ENCODE results near the gene AKAP5. TPM values are rescaled to one million over a fixed set of nuclear protein-coding genes. Genes with fewer than 3 reads are reported as not detected.
"Not testable (repeated sequence)": the region's sequence is repeated elsewhere in the genome, so short reads cannot be mapped to it uniquely, and the experiment has no call there.

The AKAP5 gene
- total and polyA plus RNA-seq, 2 experiments from 2014 or later: 1.0 to 3.4 TPM

DNA sequence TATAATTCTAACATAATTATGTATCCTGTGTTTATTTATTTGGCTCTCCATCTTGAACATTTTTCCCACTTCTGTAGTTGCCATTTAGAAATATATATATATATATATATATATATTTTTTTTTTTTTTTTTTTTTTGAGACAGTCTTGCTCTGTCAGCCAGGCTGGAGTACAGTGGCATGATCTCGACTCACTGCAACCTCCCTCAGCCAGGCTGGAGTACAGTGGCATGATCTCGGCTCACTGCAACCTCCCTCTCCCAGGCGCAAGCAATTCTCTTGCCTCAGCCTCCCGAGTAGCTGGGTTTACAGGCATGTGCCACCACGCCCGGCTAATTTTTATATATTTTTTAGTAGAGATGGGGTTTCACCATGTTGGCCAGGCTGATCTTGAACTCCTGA, 52.4 kb downstream of the AKAP5 start:
- not testable (repeated sequence) for ATAC-seq; H3K36me3 ChIP-seq (ENCODE audit: insufficient read depth); H3K4me2 ChIP-seq; H3F3A ChIP-seq (replicated peaks; ENCODE audit: low read depth); DNase-seq (ENCODE audit: low spot score); H3K9me2 ChIP-seq (ENCODE audit: insufficient read depth); H3K4me3 ChIP-seq; H3K27ac Mint-ChIP-seq; H3K27me3 ChIP-seq (ENCODE audit: insufficient read depth); H3K27ac ChIP-seq (ENCODE audit: low read depth); H3K4me1 Mint-ChIP-seq; H2AFZ ChIP-seq; H3K4me1 ChIP-seq (ENCODE audit: insufficient read depth); H3K4me3 Mint-ChIP-seq; H3K36me3 Mint-ChIP-seq (ENCODE audit: low read depth); H3K9me3 Mint-ChIP-seq; H3K27me3 Mint-ChIP-seq (ENCODE audit: insufficient read depth, low read depth, poor library complexity)
- Histone ChIP-seq H4K20me1 (replicated peaks; ENCODE audit: insufficient read depth) (peaks cover 32% of the 10 kb centered on the region), H3K79me2 (replicated peaks; ENCODE audit: insufficient read depth) (peaks cover 89% of the 10 kb centered on the region)

DNA sequence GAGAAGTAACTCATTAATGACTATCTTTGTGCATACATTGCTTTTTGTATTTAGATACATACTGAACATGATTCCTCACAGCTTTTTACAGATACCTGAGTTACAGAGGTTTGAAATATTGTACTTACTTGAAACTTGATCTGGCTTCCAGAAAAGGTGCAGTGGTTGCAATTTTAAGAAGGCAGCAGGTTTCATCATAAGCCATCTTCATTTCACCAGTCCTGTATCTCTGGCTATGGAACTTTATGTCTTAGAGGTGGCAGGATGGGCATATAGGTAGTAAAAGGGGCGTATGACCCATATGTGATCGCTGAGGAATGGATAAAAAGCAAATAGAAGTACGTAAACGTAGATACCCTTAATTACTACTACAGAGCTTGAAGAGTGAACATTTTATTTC, 52.9 kb downstream of the AKAP5 start:
- DNase-seq (ENCODE audit: low spot score) (no peak), ATAC-seq (no peak)
- H3K4me1 ChIP-seq (ENCODE audit: insufficient read depth): no peaks in the 10 kb centered on the region
- no peaks in the 10 kb centered on the region for H3K27me3 Mint-ChIP-seq (ENCODE audit: insufficient read depth, low read depth, poor library complexity)
- no peaks in the 10 kb centered on the region; the same call in 2 of the 3 replicates for H3K36me3 Mint-ChIP-seq (ENCODE audit: low read depth)
- H3K4me3 ChIP-seq: no peak overlapping the region
- H3K9me2 ChIP-seq (ENCODE audit: insufficient read depth): no peaks in the 10 kb centered on the region
- peaks cover 29% of the 10 kb centered on the region for H4K20me1 ChIP-seq (replicated peaks; ENCODE audit: insufficient read depth)
- TF ChIP-seq, protein P1, sequence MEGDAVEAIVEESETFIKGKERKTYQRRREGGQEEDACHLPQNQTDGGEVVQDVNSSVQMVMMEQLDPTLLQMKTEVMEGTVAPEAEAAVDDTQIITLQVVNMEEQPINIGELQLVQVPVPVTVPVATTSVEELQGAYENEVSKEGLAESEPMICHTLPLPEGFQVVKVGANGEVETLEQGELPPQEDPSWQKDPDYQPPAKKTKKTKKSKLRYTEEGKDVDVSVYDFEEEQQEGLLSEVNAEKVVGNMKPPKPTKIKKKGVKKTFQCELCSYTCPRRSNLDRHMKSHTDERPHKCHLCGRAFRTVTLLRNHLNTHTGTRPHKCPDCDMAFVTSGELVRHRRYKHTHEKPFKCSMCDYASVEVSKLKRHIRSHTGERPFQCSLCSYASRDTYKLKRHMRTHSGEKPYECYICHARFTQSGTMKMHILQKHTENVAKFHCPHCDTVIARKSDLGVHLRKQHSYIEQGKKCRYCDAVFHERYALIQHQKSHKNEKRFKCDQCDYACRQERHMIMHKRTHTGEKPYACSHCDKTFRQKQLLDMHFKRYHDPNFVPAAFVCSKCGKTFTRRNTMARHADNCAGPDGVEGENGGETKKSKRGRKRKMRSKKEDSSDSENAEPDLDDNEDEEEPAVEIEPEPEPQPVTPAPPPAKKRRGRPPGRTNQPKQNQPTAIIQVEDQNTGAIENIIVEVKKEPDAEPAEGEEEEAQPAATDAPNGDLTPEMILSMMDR (conservative IDR thresholded peaks at IDR 0.05; ENCODE audit: low read depth in 2 of 2): no peak
- TF ChIP-seq JUNB (IDR thresholded peaks at IDR 0.05; ENCODE audit: unreplicated experiment): no peak
- H3K27me3 ChIP-seq (ENCODE audit: insufficient read depth): no peaks in the 10 kb centered on the region
- no peak overlapping the region for H3K4me3 Mint-ChIP-seq
- no peaks in the 10 kb centered on the region for H3F3A ChIP-seq (replicated peaks; ENCODE audit: low read depth)
- no peaks in the 10 kb centered on the region; the same call in 2 of the 3 replicates for H3K4me1 Mint-ChIP-seq
- H3K9me3 Mint-ChIP-seq: no peaks in the 10 kb centered on the region; the same call in 2 of the 3 replicates
- no peak overlapping the region for H3K27ac Mint-ChIP-seq
- H3K36me3 ChIP-seq (ENCODE audit: insufficient read depth): no peaks in the 10 kb centered on the region
- no peak overlapping the region for H2AFZ ChIP-seq
- H3K27ac ChIP-seq (ENCODE audit: low read depth): no peak overlapping the region
- H3K4me2 ChIP-seq: no peak overlapping the region
- peaks cover 89% of the 10 kb centered on the region for H3K79me2 ChIP-seq (replicated peaks; ENCODE audit: insufficient read depth)

DNA sequence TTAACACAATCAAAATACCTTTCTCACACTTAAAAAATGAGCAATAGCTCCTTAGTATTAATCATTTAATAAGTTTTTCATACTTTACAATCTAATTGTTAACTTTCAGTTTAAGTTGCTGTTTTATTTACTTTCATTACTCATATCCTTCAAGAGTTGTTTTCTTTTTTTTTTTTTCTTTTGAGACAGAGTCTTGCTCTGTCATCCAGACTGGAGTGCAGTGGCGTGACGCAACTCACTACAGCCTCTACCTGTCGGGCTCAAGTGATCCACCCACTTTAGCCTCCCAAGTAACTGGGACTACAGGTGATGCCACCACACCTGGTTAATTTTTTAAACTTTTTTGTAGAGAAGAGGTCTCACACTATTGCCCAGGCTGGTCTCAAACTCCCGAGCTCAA, 55.4 kb downstream of the AKAP5 start:
- DNase-seq (ENCODE audit: low spot score) (no peak), ATAC-seq (no peak)
- no peaks in the 10 kb centered on the region; the same call in 2 of the 3 replicates for H3K4me1 Mint-ChIP-seq
- Histone ChIP-seq H3K27me3 (ENCODE audit: insufficient read depth) (no peaks in the 10 kb centered on the region), H3K4me1 (ENCODE audit: insufficient read depth) (no peaks in the 10 kb centered on the region), H3K27ac (ENCODE audit: low read depth) (no peak overlapping the region), H3K4me3 (no peak overlapping the region), H3K79me2 (replicated peaks; ENCODE audit: insufficient read depth) (peaks cover 67% of the 10 kb centered on the region), H3K36me3 (ENCODE audit: insufficient read depth) (no peaks in the 10 kb centered on the region; the same call in 1 of the 2 replicates), H3K9me2 (ENCODE audit: insufficient read depth) (no peaks in the 10 kb centered on the region), H3K4me2 (no peak overlapping the region), H3F3A (replicated peaks; ENCODE audit: low read depth) (no peaks in the 10 kb centered on the region), H4K20me1 (replicated peaks; ENCODE audit: insufficient read depth) (peaks cover 20% of the 10 kb centered on the region; the same call in 1 of the 2 replicates), H2AFZ (no peak overlapping the region)
- H3K9me3 Mint-ChIP-seq: no peaks in the 10 kb centered on the region; the same call in 2 of the 3 replicates
- H3K4me3 Mint-ChIP-seq: no peak overlapping the region
- no peaks in the 10 kb centered on the region for H3K27me3 Mint-ChIP-seq (ENCODE audit: insufficient read depth, low read depth, poor library complexity)
- H3K27ac Mint-ChIP-seq: no peak overlapping the region
- no peaks in the 10 kb centered on the region; the same call in 2 of the 3 replicates for H3K36me3 Mint-ChIP-seq (ENCODE audit: low read depth)
- no peak for TF ChIP-seq STAT1 (IDR thresholded peaks at IDR 0.05; ENCODE audit: unreplicated experiment)
- TF ChIP-seq POLR2AphosphoS5 (IDR thresholded peaks at IDR 0.05; ENCODE audit: low read depth): no peak
- TF ChIP-seq, protein P2, sequence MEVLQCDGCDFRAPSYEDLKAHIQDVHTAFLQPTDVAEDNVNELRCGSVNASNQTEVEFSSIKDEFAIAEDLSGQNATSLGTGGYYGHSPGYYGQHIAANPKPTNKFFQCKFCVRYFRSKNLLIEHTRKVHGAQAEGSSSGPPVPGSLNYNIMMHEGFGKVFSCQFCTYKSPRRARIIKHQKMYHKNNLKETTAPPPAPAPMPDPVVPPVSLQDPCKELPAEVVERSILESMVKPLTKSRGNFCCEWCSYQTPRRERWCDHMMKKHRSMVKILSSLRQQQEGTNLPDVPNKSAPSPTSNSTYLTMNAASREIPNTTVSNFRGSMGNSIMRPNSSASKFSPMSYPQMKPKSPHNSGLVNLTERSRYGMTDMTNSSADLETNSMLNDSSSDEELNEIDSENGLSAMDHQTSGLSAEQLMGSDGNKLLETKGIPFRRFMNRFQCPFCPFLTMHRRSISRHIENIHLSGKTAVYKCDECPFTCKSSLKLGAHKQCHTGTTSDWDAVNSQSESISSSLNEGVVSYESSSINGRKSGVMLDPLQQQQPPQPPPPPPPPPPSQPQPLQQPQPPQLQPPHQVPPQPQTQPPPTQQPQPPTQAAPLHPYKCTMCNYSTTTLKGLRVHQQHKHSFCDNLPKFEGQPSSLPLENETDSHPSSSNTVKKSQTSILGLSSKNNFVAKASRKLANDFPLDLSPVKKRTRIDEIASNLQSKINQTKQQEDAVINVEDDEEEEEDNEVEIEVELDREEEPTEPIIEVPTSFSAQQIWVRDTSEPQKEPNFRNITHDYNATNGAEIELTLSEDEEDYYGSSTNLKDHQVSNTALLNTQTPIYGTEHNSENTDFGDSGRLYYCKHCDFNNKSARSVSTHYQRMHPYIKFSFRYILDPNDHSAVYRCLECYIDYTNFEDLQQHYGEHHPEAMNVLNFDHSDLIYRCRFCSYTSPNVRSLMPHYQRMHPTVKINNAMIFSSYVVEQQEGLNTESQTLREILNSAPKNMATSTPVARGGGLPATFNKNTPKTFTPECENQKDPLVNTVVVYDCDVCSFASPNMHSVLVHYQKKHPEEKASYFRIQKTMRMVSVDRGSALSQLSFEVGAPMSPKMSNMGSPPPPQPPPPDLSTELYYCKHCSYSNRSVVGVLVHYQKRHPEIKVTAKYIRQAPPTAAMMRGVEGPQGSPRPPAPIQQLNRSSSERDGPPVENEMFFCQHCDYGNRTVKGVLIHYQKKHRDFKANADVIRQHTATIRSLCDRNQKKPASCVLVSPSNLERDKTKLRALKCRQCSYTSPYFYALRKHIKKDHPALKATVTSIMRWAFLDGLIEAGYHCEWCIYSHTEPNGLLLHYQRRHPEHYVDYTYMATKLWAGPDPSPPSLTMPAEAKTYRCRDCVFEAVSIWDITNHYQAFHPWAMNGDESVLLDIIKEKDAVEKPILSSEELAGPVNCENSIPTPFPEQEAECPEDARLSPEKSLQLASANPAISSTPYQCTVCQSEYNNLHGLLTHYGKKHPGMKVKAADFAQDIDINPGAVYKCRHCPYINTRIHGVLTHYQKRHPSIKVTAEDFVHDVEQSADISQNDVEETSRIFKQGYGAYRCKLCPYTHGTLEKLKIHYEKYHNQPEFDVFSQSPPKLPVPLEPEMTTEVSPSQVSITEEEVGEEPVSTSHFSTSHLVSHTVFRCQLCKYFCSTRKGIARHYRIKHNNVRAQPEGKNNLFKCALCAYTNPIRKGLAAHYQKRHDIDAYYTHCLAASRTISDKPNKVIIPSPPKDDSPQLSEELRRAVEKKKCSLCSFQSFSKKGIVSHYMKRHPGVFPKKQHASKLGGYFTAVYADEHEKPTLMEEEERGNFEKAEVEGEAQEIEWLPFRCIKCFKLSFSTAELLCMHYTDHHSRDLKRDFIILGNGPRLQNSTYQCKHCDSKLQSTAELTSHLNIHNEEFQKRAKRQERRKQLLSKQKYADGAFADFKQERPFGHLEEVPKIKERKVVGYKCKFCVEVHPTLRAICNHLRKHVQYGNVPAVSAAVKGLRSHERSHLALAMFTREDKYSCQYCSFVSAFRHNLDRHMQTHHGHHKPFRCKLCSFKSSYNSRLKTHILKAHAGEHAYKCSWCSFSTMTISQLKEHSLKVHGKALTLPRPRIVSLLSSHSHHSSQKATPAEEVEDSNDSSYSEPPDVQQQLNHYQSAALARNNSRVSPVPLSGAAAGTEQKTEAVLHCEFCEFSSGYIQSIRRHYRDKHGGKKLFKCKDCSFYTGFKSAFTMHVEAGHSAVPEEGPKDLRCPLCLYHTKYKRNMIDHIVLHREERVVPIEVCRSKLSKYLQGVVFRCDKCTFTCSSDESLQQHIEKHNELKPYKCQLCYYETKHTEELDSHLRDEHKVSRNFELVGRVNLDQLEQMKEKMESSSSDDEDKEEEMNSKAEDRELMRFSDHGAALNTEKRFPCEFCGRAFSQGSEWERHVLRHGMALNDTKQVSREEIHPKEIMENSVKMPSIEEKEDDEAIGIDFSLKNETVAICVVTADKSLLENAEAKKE (CRISPR knock-in tag; IDR thresholded peaks at IDR 0.05): no peak
- TF ChIP-seq, protein P3, sequence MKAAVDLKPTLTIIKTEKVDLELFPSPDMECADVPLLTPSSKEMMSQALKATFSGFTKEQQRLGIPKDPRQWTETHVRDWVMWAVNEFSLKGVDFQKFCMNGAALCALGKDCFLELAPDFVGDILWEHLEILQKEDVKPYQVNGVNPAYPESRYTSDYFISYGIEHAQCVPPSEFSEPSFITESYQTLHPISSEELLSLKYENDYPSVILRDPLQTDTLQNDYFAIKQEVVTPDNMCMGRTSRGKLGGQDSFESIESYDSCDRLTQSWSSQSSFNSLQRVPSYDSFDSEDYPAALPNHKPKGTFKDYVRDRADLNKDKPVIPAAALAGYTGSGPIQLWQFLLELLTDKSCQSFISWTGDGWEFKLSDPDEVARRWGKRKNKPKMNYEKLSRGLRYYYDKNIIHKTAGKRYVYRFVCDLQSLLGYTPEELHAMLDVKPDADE (IDR thresholded peaks at IDR 0.05): no peak
- no peak for TF ChIP-seq EZH2 (IDR thresholded peaks at IDR 0.05; ENCODE audit: low read depth, unreplicated experiment)
- no peak for TF ChIP-seq JUNB (IDR thresholded peaks at IDR 0.05; ENCODE audit: unreplicated experiment)
- TF ChIP-seq ZNF114 (CRISPR knock-in tag; IDR thresholded peaks at IDR 0.05): no peak
